Suprapubic skin (tissue), 3 donors: ENCODE results near the gene MARVELD2.

Source experiments
- EP300 ChIP-seq: sonication (generic); formaldehyde crosslinking; IDR thresholded peaks from one replicate; pipeline ENCODE4 v1.6.1; 2017; ENCODE audit warnings: antibody characterized with exemption
- TF ChIP-seq, protein P1 (sequence below), 2 donors: fragments of 200-600 bp in 1 of 2; fragments of 450-650 bp in 1 of 2; sonication (generic) in 1 of 2; IDR thresholded peaks; one replicate each; pipeline ENCODE4 v1.5.1; 2016 to 2019; ENCODE audit warnings: antibody characterized with exemption in 2 of 2, mild to moderate bottlenecking in 1 of 2, moderate library complexity in 1 of 2

DNA sequence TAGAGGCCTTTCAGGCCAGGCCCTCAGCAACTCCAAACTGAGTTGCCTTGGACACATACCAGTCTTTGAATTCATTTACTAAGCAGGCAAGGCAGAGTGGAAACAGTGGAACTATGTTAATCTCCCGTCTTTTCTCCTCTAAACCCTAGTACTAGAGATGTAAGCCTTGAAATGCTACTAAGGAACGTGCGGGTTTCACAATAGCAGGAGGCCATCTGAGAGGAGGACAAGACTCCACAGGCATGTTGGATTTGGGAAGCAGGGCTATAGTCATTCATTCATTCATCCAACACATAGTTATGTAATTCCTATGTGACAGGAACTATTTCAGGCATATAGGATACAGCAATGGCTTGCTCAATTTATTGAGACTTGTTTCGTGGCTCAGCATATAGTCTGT is 74.3 kb downstream of the MARVELD2 start:
- TF ChIP-seq, protein P1, sequence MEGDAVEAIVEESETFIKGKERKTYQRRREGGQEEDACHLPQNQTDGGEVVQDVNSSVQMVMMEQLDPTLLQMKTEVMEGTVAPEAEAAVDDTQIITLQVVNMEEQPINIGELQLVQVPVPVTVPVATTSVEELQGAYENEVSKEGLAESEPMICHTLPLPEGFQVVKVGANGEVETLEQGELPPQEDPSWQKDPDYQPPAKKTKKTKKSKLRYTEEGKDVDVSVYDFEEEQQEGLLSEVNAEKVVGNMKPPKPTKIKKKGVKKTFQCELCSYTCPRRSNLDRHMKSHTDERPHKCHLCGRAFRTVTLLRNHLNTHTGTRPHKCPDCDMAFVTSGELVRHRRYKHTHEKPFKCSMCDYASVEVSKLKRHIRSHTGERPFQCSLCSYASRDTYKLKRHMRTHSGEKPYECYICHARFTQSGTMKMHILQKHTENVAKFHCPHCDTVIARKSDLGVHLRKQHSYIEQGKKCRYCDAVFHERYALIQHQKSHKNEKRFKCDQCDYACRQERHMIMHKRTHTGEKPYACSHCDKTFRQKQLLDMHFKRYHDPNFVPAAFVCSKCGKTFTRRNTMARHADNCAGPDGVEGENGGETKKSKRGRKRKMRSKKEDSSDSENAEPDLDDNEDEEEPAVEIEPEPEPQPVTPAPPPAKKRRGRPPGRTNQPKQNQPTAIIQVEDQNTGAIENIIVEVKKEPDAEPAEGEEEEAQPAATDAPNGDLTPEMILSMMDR (IDR thresholded peaks at IDR 0.05): no peak
- no peak for TF ChIP-seq EP300
